GM13976 (cell line): ENCODE measurements around the gene KLF2.

Experiments used
- DNase-seq: peaks from one replicate; pipeline ENCODE4 v3.0.0; 2012; ENCODE audit warnings: low spot score
- CTCF ChIP-seq: IDR thresholded peaks from 2 replicates; pipeline ENCODE4 v1.5.1; 2012; ENCODE audit warnings: borderline replicate concordance, mild to moderate bottlenecking; ENCODE audit not compliant: insufficient read depth; ENCODE audit errors: extremely low read depth, missing control alignments, control extremely low read depth
- in situ Hi-C: fragments of 300-500 bp; cut with MboI; formaldehyde crosslinking; loops from one replicate; pipeline ENCODE4 v1.12.0; 2022; ENCODE audit warnings: low sequenced_read_pairs, mixed read lengths, inconsistent platforms; ENCODE audit not compliant: unreplicated experiment

The KLF2 gene

GRCh38 chr19:16306728-16307402, 17.8 kb upstream of the KLF2 start:
- in situ Hi-C loops: no loop called here
- TF ChIP-seq CTCF: no peak
- no peak for DNase-seq

GRCh38 chr19:16308081-16308480, 16.5 kb upstream of the KLF2 start:
- no peak for TF ChIP-seq CTCF
- in situ Hi-C loops: no loop called here
- no peak for DNase-seq

GRCh38 chr19:16309643-16310042, 15.0 kb upstream of the KLF2 start:
- no peak for DNase-seq
- no peak for TF ChIP-seq CTCF
- in situ Hi-C loops: no loop called here

- no peak for TF ChIP-seq CTCF
- in situ Hi-C loops: no loop called here
- no peak for DNase-seq
These were observed 8.7 kb upstream of the KLF2 start for GRCh38 chr19:16315825-16316505.

GRCh38 chr19:16316506-16316882, 8.1 kb upstream of the KLF2 start:
- no peak for DNase-seq
- in situ Hi-C loops: no loop called here
- TF ChIP-seq CTCF: no peak

- in situ Hi-C loops: no loop called here
- TF ChIP-seq CTCF: no peak
- DNase-seq: no peak
These were observed 5.1 kb upstream of the KLF2 start for GRCh38 chr19:16319481-16319880.
